NCI-H2029 treated with DMSO at 0.1 percent for 48 hours (cell line): ENCODE results near the gene PRXL2B.
"Not testable (repeated sequence)": the region's sequence is repeated elsewhere in the genome, so short reads cannot be mapped to it uniquely, and the experiment has no call there.

Experiments
- DNase-seq: peaks from one replicate; lab custom pipeline; 2025; lab: John Stamatoyannopoulos, UW

The PRXL2B gene

GRCh38 chr1:2564006-2564814 lies 22.4 kb upstream of the PRXL2B start:
- no peak for DNase-seq

- DNase-seq, result no peak
Observed at GRCh38 chr1:2564815-2565374, 21.7 kb upstream of the PRXL2B start.

DNA sequence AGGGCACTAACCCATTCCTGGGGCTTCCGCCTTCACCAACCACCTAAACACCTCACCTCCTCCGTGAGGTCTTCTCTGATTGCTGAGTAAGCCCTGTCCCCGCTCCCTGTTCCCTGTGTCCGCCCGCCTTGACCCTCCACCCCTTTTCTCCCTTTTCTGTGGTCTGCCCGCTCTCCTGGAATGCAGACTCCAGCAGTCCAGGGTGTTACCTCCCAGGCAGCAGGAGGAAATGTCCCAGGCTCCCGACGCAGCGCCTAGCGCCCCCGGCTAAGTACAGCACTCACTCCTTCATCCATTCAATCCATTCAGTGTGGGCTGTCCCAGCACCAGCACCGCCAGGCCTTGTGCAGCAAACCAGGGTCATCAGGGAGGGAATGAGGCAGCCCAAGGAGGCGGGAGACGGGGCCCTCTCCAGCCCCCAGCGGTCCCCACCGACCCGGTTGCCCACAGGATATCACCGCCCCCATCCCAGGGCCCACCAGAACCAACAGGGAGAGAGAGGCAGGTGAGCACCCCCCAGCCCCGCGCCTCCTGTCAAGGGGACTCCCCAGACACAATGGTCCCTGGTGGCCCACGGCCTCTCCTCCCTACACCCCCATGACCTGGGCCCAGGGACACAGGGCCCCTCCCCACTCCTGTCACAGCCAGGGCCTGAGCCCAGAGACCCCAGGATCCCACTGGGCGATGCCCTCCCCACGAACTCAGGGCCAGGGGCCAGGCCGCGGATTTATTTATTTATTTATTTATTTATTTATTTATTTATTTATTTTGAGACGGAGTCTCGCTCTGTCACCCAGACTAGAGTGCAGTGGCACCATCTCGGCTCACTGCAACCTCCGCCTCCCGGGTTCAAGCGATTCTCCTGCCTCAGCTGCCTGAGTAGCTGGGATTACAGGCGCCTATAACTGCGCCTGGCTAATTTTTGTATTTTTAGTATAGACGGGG lies 20.2 kb upstream of the PRXL2B start:
- DNase-seq, result no peak

DNA sequence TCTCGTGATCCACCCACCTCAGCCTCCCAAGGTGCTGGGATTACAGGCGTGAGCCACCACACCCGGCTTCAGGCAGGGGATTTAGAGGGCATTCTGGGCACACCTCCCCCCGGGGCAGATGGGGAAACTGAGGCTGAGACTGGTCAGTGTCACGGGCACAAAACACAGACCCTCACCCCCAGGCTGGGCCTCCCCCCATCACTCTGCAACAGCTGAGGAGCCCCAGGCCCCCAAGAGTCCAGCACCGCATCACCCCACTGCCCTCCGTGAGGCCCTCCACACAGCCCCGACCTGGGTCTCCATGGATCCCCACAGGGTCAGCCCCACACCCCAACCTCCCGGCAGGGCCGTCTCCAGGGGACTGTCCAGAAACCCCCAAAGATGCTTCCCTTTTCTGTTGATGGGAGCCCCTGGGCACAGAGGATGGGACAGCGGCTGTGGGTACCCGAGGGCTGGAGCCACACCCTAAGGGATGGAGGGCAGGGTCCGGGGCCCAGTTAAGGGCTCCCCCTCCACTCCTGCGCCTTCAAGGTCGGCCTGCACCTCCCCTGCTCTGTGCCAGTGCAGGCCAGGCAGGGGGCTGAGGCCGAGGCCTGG lies 19.4 kb upstream of the PRXL2B start:
- DNase-seq, result no peak

- not testable (repeated sequence) for DNase-seq
Observed at GRCh38 chr1:2568187-2568816, 18.3 kb upstream of the PRXL2B start.

DNA sequence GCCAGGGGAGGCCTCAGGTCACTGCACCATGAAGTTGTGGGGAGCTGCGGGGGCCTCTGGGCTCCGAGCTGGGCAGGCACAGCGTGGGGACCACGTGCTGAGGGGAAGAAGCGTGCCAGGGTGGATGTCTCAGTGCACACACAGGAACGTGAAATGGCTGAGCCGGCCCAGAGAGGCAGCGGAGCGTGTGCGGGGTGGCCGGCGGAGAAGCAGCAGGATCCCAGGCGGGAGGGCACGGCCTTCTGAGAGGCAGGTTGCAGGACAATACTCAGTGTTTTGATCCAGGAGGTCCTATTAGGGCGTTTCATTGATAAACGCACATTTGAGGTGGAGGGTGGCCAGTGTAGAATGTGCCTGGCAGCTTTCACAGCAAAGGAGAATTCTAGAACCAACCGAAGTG lies 17.5 kb upstream of the PRXL2B start:
- DNase-seq, result no peak

DNA sequence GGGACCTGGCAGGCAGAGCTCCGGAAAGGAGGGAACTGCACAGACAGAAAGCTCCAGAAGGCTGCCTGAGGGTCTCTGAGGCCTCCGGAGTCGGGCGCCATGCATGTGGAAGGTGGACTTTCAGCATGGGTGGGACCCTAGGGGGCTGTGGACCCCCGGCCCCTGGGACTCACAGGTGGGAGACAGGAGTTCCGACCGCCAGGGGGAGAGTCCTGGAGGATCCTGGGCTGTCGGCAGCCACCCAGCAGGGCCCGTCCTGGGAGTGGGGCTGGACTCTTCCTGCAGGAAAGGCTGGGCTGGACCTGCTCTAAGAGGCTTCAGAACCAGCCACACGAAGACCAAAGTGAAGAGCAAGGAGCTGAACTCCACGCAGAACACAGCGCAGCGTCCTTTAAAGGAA lies 16.9 kb upstream of the PRXL2B start:
- DNase-seq, result not testable (repeated sequence)

DNA sequence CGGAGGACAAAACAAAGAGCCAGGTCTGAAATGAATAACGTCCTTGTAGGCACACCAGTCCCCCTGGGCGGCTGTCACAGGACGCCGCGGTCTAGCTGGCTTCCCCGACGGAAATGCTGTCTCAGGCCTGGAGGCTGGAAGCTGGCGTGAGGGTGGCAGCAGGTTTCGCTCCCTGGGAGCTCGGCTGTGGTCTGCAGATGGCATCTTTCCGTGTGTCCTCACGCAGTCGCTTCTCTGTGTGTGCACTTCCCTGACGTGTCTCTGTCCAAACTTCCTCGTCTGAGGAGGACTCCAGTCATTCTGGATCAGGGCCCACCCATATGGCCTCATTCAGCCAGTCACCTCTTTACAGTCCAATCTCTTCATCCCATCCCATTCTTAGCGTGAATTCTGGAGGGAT lies 16.2 kb upstream of the PRXL2B start:
- DNase-seq, result no peak

GRCh38 chr1:2571348-2571747 lies 15.2 kb upstream of the PRXL2B start:
- DNase-seq, result no peak

DNA sequence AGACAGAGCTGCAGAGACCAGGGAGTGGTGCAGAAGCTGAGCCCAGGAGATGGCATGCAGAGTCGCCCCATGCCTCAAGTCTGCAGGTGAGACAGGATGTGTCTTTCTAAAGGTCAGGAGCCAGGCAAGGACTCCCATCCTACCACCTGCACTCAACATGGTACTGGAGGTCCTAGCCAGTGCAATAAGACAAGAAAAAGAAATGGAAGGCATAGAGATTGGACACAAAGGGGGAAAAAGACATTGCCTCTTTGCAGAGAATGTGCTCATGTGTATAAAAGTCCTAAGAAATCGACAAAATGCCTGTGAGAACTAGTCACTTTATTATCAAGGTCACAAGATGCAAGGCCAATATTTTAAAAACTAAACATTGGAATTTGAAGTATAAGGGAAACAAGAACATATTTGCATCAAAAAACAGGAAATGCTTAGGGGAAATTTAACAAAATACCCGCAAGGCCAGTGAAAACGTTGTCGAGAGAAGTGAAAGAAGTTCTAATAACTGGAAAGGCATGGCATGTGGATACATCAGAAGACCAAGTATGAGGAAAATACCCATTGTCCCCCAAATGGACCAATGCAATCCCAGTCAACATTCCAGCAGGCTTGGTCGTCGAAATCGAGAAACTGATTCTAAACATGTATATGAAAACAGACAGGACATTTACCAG lies 13.2 kb upstream of the PRXL2B start:
- no peak for DNase-seq

GRCh38 chr1:2574350-2574749 lies 12.2 kb upstream of the PRXL2B start:
- no peak for DNase-seq

GRCh38 chr1:2575801-2576663 lies 10.5 kb upstream of the PRXL2B start:
- no peak for DNase-seq

DNA sequence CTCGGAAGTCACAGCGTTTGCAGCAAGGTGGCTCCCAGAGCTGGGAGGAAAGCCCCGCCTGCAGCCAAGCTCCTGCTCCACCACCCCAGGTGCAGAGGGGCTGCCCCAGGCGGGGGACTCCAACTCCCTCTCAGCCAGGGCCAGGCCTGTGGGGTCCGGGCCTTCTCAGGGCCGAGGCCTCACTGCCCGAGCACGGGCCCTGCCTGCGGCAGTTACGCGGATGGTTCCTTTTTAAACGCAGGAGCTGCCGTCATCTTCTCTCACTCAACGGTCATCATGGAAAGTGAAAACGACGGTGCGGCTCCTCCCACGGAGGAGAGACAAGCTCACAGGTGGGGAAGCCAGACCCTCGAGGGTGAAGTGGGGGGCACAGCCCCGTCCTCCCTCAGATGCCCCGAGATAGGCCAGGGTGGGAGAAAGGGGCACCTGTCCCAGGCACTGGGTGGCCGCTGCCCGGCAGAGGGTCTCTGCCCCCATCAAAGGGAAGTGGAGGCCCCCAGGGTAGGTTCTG lies 9.0 kb upstream of the PRXL2B start:
- not testable (repeated sequence) for DNase-seq

- no peak for DNase-seq
Observed at GRCh38 chr1:2578758-2579118, 7.8 kb upstream of the PRXL2B start.

- DNase-seq, result no peak
Observed at GRCh38 chr1:2580691-2581090, 5.9 kb upstream of the PRXL2B start.

- DNase-seq, result no peak
Observed at GRCh38 chr1:2582391-2582790, 4.2 kb upstream of the PRXL2B start.

DNA sequence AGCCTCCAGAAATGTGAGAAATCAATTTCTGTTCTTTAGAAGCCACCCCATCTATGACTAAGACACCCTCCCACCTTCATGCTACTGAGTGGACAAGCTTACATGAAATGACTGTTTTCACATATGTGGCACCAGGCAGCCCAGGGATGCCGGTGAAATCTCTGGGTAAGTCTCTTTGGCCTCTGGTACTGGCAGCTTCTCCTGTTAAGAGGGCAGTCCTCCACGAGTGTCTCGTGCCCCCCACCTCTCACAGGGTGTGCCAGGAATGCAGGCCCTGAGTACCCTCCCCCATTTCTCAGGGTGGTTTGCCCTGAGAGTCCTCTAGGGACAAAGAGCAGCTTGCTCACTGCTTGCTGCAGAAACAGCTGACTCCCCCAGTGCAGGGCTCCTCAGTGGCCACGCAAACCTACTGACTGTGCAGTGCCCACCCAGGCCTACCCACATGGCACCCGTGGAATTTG lies 3.2 kb upstream of the PRXL2B start:
- DNase-seq, result no peak

DNA sequence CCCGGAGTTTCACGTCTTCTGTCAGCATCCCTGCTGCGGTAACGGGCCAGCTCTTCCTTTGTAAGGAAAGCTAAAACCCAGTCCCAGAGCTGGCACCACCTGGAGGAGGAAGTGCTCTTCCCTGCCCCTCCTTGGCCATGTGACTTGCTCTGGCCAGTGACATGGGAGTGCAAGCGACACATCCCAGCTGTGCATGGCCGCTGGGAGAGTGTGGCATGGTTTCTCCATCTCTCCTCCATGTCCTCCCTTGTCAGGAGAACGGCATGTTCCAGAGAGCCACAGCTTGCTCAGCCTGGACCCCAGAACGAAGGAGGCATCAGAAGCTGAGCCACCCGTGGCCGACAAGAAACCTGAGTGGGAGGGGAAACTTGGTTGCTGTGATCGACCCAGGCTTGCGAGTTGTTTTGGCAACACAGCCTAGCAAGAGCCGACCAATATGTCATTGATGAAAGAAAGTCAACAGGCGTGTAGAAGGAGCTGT lies 2.7 kb upstream of the PRXL2B start:
- no peak for DNase-seq

DNA sequence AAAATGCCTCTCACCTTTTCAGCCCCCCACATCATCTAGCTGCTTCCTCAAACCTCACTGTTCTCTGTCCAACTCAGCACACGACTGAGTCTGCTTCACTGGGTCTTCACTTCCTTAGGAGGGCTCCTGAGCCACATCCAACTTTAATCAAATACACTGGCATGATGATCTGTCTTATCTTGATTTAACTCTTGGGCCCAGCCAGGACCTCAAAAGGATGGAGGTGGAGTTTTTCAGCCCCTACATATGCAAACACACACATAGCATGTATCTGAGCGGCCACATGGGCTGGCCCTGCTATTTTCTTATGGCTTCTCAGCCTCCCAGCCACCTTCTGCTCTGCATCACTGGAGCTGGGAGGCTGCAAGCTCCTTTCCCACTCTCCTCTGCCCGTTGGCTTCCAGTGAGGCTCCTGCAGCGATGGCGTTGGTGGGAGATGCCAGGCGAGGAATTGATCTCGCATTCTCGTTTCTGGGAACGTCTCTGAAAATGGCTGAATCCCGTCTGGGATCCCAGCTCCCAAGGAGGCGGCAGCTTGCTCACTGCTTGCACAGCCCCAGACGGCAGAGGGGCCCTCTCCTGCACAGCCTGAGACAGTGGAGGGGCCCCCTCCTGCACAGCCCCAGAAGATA lies 1.8 kb upstream of the PRXL2B start:
- no peak for DNase-seq
